Activated naive CD8-positive, alpha-beta T cell (primary cell): Measurements from ENCODE around the gene KAT2B.

ENCODE experiments used
- H3K27ac Mint-ChIP-seq: one replicate; pipeline ENCODE4 v1.8.0; 2021; ENCODE audit warnings: mixed read lengths
- H3K27me3 Mint-ChIP-seq: one replicate; pipeline ENCODE4 v1.8.0; 2021; ENCODE audit warnings: mixed read lengths
- H3K36me3 Mint-ChIP-seq: one replicate; pipeline ENCODE4 v1.8.0; 2021; ENCODE audit warnings: mixed read lengths
- H3K4me1 Mint-ChIP-seq: one replicate; pipeline ENCODE4 v1.8.0; 2021; ENCODE audit warnings: low read depth, mixed read lengths
- H3K4me3 Mint-ChIP-seq: one replicate; pipeline ENCODE4 v1.8.0; 2021; ENCODE audit warnings: mild to moderate bottlenecking, mixed read lengths
- H3K9me3 Mint-ChIP-seq: one replicate; pipeline ENCODE4 v1.8.0; 2021; ENCODE audit warnings: low read depth, mixed read lengths

KAT2B gene

GRCh38 chr3:20123131-20123652 is 82.9 kb downstream of the KAT2B start:
- Mint-ChIP-seq H3K4me3 (no peak overlapping the region), H3K9me3 (no peaks in the 10 kb centered on the region), H3K4me1 (no peaks in the 10 kb centered on the region), H3K27me3 (no peaks in the 10 kb centered on the region), H3K36me3 (peaks cover 27% of the 10 kb centered on the region), H3K27ac (no peak overlapping the region)

GRCh38 chr3:20125289-20125688 is 85.0 kb downstream of the KAT2B start:
- Mint-ChIP-seq H3K36me3 (peaks cover 23% of the 10 kb centered on the region), H3K27me3 (no peaks in the 10 kb centered on the region), H3K4me3 (no peak overlapping the region), H3K9me3 (no peaks in the 10 kb centered on the region), H3K27ac (no peak overlapping the region), H3K4me1 (no peaks in the 10 kb centered on the region)

GRCh38 chr3:20125897-20126296 is 85.7 kb downstream of the KAT2B start:
- H3K27ac Mint-ChIP-seq: no peak overlapping the region
- peaks cover 22% of the 10 kb centered on the region for H3K36me3 Mint-ChIP-seq
- H3K4me1 Mint-ChIP-seq: no peaks in the 10 kb centered on the region
- no peaks in the 10 kb centered on the region for H3K27me3 Mint-ChIP-seq
- H3K4me3 Mint-ChIP-seq: no peak overlapping the region
- H3K9me3 Mint-ChIP-seq: no peaks in the 10 kb centered on the region

GRCh38 chr3:20128358-20128757 is 88.1 kb downstream of the KAT2B start:
- Mint-ChIP-seq H3K4me3 (no peak overlapping the region), H3K27ac (no peak overlapping the region), H3K36me3 (peaks cover 14% of the 10 kb centered on the region), H3K27me3 (no peaks in the 10 kb centered on the region), H3K4me1 (no peaks in the 10 kb centered on the region), H3K9me3 (no peaks in the 10 kb centered on the region)

- Mint-ChIP-seq H3K4me1 (no peaks in the 10 kb centered on the region), H3K9me3 (no peaks in the 10 kb centered on the region), H3K27me3 (no peaks in the 10 kb centered on the region), H3K4me3 (no peak overlapping the region), H3K36me3 (peaks cover 10% of the 10 kb centered on the region), H3K27ac (no peak overlapping the region)
Observed at GRCh38 chr3:20130106-20130505, 89.9 kb downstream of the KAT2B start.

GRCh38 chr3:20136231-20136630 is 96.0 kb downstream of the KAT2B start:
- H3K9me3 Mint-ChIP-seq: no peaks in the 10 kb centered on the region
- no peaks in the 10 kb centered on the region for H3K4me1 Mint-ChIP-seq
- H3K27ac Mint-ChIP-seq: no peak overlapping the region
- H3K4me3 Mint-ChIP-seq: no peak overlapping the region
- H3K27me3 Mint-ChIP-seq: no peaks in the 10 kb centered on the region
- peaks cover 6% of the 10 kb centered on the region for H3K36me3 Mint-ChIP-seq

- Mint-ChIP-seq H3K4me1 (no peaks in the 10 kb centered on the region), H3K27ac (no peak overlapping the region), H3K27me3 (no peaks in the 10 kb centered on the region), H3K9me3 (no peaks in the 10 kb centered on the region), H3K36me3 (peaks cover 13% of the 10 kb centered on the region), H3K4me3 (no peak overlapping the region)
Observed at GRCh38 chr3:20137647-20138046, 97.4 kb downstream of the KAT2B start.

GRCh38 chr3:20140881-20141280 is 100.6 kb downstream of the KAT2B start:
- H3K27me3 Mint-ChIP-seq: no peaks in the 10 kb centered on the region
- H3K36me3 Mint-ChIP-seq: peaks cover 24% of the 10 kb centered on the region
- H3K9me3 Mint-ChIP-seq: no peaks in the 10 kb centered on the region
- H3K4me1 Mint-ChIP-seq: no peaks in the 10 kb centered on the region
- H3K4me3 Mint-ChIP-seq: no peak overlapping the region
- H3K27ac Mint-ChIP-seq: no peak overlapping the region

- no peaks in the 10 kb centered on the region for H3K27me3 Mint-ChIP-seq
- no peak overlapping the region for H3K4me3 Mint-ChIP-seq
- no peaks in the 10 kb centered on the region for H3K4me1 Mint-ChIP-seq
- H3K27ac Mint-ChIP-seq: no peak overlapping the region
- peaks cover 24% of the 10 kb centered on the region for H3K36me3 Mint-ChIP-seq
- H3K9me3 Mint-ChIP-seq: no peaks in the 10 kb centered on the region
Observed at GRCh38 chr3:20141316-20141715, 101.1 kb downstream of the KAT2B start.

GRCh38 chr3:20141851-20142250 is 101.6 kb downstream of the KAT2B start:
- H3K36me3 Mint-ChIP-seq: peaks cover 24% of the 10 kb centered on the region
- no peaks in the 10 kb centered on the region for H3K27me3 Mint-ChIP-seq
- H3K27ac Mint-ChIP-seq: no peak overlapping the region
- no peaks in the 10 kb centered on the region for H3K4me1 Mint-ChIP-seq
- H3K9me3 Mint-ChIP-seq: no peaks in the 10 kb centered on the region
- no peak overlapping the region for H3K4me3 Mint-ChIP-seq

GRCh38 chr3:20142517-20142916 is 102.3 kb downstream of the KAT2B start:
- H3K27me3 Mint-ChIP-seq: no peaks in the 10 kb centered on the region
- no peaks in the 10 kb centered on the region for H3K9me3 Mint-ChIP-seq
- H3K4me1 Mint-ChIP-seq: no peaks in the 10 kb centered on the region
- peaks cover 24% of the 10 kb centered on the region for H3K36me3 Mint-ChIP-seq
- H3K4me3 Mint-ChIP-seq: no peak overlapping the region
- no peak overlapping the region for H3K27ac Mint-ChIP-seq

GRCh38 chr3:20143519-20143918 is 103.3 kb downstream of the KAT2B start:
- peaks cover 28% of the 10 kb centered on the region for H3K36me3 Mint-ChIP-seq
- no peak overlapping the region for H3K4me3 Mint-ChIP-seq
- no peaks in the 10 kb centered on the region for H3K27me3 Mint-ChIP-seq
- H3K9me3 Mint-ChIP-seq: no peaks in the 10 kb centered on the region
- no peaks in the 10 kb centered on the region for H3K4me1 Mint-ChIP-seq
- no peak overlapping the region for H3K27ac Mint-ChIP-seq

GRCh38 chr3:20145874-20146273 is 105.6 kb downstream of the KAT2B start:
- H3K27me3 Mint-ChIP-seq: no peaks in the 10 kb centered on the region
- no peak overlapping the region for H3K27ac Mint-ChIP-seq
- no peaks in the 10 kb centered on the region for H3K9me3 Mint-ChIP-seq
- H3K36me3 Mint-ChIP-seq: peaks cover 31% of the 10 kb centered on the region
- no peak overlapping the region for H3K4me3 Mint-ChIP-seq
- H3K4me1 Mint-ChIP-seq: no peaks in the 10 kb centered on the region

- no peak overlapping the region for H3K4me3 Mint-ChIP-seq
- H3K27ac Mint-ChIP-seq: no peak overlapping the region
- H3K9me3 Mint-ChIP-seq: no peaks in the 10 kb centered on the region
- H3K4me1 Mint-ChIP-seq: no peaks in the 10 kb centered on the region
- H3K36me3 Mint-ChIP-seq: peaks cover 28% of the 10 kb centered on the region
- H3K27me3 Mint-ChIP-seq: no peaks in the 10 kb centered on the region
Observed at GRCh38 chr3:20146301-20146700, 106.1 kb downstream of the KAT2B start.

- Mint-ChIP-seq H3K9me3 (no peaks in the 10 kb centered on the region), H3K4me3 (no peak overlapping the region), H3K27ac (no peak overlapping the region)
Observed at GRCh38 chr3:20147361-20147760, 107.1 kb downstream of the KAT2B start.

GRCh38 chr3:20148466-20148865 is 108.2 kb downstream of the KAT2B start:
- Mint-ChIP-seq H3K36me3 (peaks cover 11% of the 10 kb centered on the region), H3K27ac (no peak overlapping the region)

More at GRCh38 chr3:20147361-20147760, 107.1 kb downstream of the KAT2B start:
- H3K27me3 Mint-ChIP-seq: no peaks in the 10 kb centered on the region
- no peaks in the 10 kb centered on the region for H3K4me1 Mint-ChIP-seq
- H3K36me3 Mint-ChIP-seq: peaks cover 22% of the 10 kb centered on the region

More at GRCh38 chr3:20148466-20148865, 108.2 kb downstream of the KAT2B start:
- Mint-ChIP-seq H3K27me3 (no peaks in the 10 kb centered on the region), H3K9me3 (no peaks in the 10 kb centered on the region), H3K4me1 (no peaks in the 10 kb centered on the region), H3K4me3 (no peak overlapping the region)
